ENCODE results near the gene COL24A1. TPM values are rescaled to one million over a fixed set of nuclear protein-coding genes. Genes with fewer than 3 reads are reported as not detected.

COL24A1 gene
- total and polyA plus RNA-seq, 4 donors = 0.33 to 16.7 (median 0.67) TPM

DNA sequence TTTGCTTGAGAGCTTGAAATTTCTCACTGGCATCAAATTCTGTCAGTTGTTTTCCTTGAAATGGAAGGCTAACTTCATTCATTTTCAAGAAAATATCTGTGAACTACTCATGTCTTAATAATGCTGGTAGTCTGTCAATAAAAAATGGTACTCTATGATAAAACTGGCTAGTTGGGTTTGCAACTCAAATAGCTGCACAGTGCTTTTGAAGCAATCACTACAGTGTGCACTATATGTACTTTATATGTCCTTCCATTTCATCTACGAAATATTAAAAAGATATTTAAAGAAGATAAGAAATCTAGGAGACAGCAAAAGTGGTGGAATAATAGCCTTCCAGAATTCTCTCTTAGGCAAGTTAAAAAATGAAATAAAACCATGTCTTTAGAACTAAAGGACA, 408.5 kb downstream of the COL24A1 start:
- WGBS, 2 donors = 0 to 92% methylated on average over 1 of the region's 1 CpG

DNA sequence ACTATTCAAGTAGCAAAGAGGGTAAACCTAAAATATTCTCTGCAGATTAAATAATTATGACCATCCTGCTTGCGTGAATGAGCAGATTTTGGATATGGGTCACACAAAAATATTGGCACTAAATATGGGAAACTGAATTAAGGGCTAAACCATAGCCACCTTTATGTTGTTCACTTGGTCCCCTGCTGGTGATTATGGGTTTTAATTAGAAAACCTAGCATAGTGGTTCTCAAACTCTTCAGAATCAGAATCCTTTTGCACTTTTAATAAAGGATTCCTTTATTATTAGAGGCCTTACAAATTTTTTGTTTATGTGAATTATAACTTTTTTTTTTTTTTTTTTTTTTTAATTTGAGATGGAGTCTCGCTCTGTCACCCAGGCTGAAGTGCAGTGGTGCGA, 409.8 kb downstream of the COL24A1 start:
- no peak for ATAC-seq (ENCODE audit: insufficient read depth, low FRiP score)
- peaks cover 0 to 9% (median 0%) of the 10 kb centered on the region in 5 donors for H3K4me1 ChIP-seq (ENCODE audit: control insufficient read depth in 5 of 5, insufficient read depth in 5 of 5, low read length in 5 of 5)
- no peak overlapping the region for H3K27ac ChIP-seq (ENCODE audit: low read depth in 1 of 2, low read length in 1 of 2)
- H3K9me3 ChIP-seq (ENCODE audit: control insufficient read depth in 4 of 4, insufficient read depth in 3 of 4, low read length in 3 of 4) = no peaks in the 10 kb centered on the region
- H3K36me3 ChIP-seq (ENCODE audit: control insufficient read depth in 4 of 4, insufficient read depth in 4 of 4, low read length in 4 of 4) = peaks cover 0 to 2% (median 0%) of the 10 kb centered on the region in 4 donors
- H3K9ac ChIP-seq (ENCODE audit: insufficient read depth in 1 of 2, low read length in 2 of 2) = no peak overlapping the region
- H3K4me3 ChIP-seq = no peak overlapping the region
- no peaks in the 10 kb centered on the region for H3K27me3 ChIP-seq (ENCODE audit: control insufficient read depth in 3 of 3, insufficient read depth in 3 of 3, low read length in 2 of 3)
- WGBS, 2 donors = 97 to 99% methylated on average over 2 to 3 of the region's 3 CpGs
- DNase-seq = no peak
- TF ChIP-seq, protein P1, sequence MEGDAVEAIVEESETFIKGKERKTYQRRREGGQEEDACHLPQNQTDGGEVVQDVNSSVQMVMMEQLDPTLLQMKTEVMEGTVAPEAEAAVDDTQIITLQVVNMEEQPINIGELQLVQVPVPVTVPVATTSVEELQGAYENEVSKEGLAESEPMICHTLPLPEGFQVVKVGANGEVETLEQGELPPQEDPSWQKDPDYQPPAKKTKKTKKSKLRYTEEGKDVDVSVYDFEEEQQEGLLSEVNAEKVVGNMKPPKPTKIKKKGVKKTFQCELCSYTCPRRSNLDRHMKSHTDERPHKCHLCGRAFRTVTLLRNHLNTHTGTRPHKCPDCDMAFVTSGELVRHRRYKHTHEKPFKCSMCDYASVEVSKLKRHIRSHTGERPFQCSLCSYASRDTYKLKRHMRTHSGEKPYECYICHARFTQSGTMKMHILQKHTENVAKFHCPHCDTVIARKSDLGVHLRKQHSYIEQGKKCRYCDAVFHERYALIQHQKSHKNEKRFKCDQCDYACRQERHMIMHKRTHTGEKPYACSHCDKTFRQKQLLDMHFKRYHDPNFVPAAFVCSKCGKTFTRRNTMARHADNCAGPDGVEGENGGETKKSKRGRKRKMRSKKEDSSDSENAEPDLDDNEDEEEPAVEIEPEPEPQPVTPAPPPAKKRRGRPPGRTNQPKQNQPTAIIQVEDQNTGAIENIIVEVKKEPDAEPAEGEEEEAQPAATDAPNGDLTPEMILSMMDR (IDR thresholded peaks at IDR 0.05; ENCODE audit: control extremely low read depth, extremely low read depth) = no peak

More for the DNA sequence above, 408.5 kb downstream of the COL24A1 start:
- Histone ChIP-seq H3K4me3 (no peak overlapping the region), H3K9ac (ENCODE audit: insufficient read depth in 1 of 2, low read length in 2 of 2) (no peak overlapping the region), H3K27ac (ENCODE audit: low read depth in 1 of 2, low read length in 1 of 2) (no peak overlapping the region), H3K36me3 (ENCODE audit: control insufficient read depth in 4 of 4, insufficient read depth in 4 of 4, low read length in 4 of 4) (no peaks in the 10 kb centered on the region), H3K9me3 (ENCODE audit: control insufficient read depth in 4 of 4, insufficient read depth in 3 of 4, low read length in 3 of 4) (no peaks in the 10 kb centered on the region), H3K4me1 (ENCODE audit: control insufficient read depth in 5 of 5, insufficient read depth in 5 of 5, low read length in 5 of 5) (peaks cover 0 to 9% (median 0%) of the 10 kb centered on the region in 5 donors), H3K27me3 (ENCODE audit: control insufficient read depth in 3 of 3, insufficient read depth in 3 of 3, low read length in 2 of 3) (no peaks in the 10 kb centered on the region)
- TF ChIP-seq, protein P1 (IDR thresholded peaks at IDR 0.05; ENCODE audit: control extremely low read depth, extremely low read depth) = no peak
- ATAC-seq (ENCODE audit: insufficient read depth, low FRiP score) (no peak), DNase-seq (no peak)

DNA sequence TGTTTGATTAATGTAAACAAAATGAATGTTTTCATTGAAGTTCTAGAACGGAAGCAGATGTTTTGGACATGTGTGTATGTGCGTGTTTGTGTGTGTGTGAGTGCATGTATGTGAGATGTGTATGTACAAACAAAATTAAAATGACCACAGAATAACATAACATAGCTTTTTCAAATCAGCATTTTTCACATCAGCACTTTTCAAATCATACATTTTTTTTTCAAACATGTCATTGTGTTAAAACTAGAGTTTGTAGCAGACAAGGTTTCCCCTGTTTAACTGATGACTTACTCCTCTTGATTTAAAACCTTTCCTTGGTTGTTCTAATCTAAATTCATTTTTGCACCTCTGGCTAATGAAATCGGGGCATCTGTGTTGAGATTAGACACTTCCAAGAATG, 412.8 kb downstream of the COL24A1 start:
- H3K27ac ChIP-seq (ENCODE audit: low read depth in 1 of 2, low read length in 1 of 2) = no peak overlapping the region
- DNase-seq = no peak
- no peaks in the 10 kb centered on the region for H3K9me3 ChIP-seq (ENCODE audit: control insufficient read depth in 4 of 4, insufficient read depth in 3 of 4, low read length in 3 of 4)
- H3K9ac ChIP-seq (ENCODE audit: insufficient read depth in 1 of 2, low read length in 2 of 2) = no peak overlapping the region
- H3K4me3 ChIP-seq = no peak overlapping the region
- WGBS, 2 donors = 75 to 87% methylated on average over 3 of the region's 3 CpGs
- H3K4me1 ChIP-seq (ENCODE audit: control insufficient read depth in 5 of 5, insufficient read depth in 5 of 5, low read length in 5 of 5) = peaks cover 0 to 9% (median 0%) of the 10 kb centered on the region in 5 donors
- peaks cover 0 to 4% (median 0%) of the 10 kb centered on the region in 4 donors for H3K36me3 ChIP-seq (ENCODE audit: control insufficient read depth in 4 of 4, insufficient read depth in 4 of 4, low read length in 4 of 4)
- TF ChIP-seq, protein P1 (IDR thresholded peaks at IDR 0.05; ENCODE audit: control extremely low read depth, extremely low read depth) = no peak
- H3K27me3 ChIP-seq (ENCODE audit: control insufficient read depth in 3 of 3, insufficient read depth in 3 of 3, low read length in 2 of 3) = no peaks in the 10 kb centered on the region
- ATAC-seq (ENCODE audit: insufficient read depth, low FRiP score) = no peak

DNA sequence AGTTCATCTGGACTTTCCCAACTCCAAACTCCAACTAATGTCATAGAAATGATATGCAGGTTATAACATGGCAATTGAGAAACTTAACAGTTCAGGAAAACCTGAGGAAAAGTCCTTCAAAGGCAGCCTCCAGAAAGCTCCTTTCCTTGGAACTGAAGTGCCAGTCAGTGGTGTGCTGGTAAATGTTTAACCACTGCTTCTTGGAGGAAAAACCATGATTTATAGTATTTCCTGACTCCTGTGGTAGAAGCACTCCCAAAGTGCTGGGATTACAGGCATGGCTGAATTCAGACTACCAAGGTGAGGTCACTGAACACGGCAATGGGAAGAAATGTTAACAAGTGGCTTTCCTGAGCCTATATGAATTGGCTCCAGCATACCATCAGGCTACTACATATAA, 421.6 kb downstream of the COL24A1 start:
- H3K9ac ChIP-seq (ENCODE audit: insufficient read depth in 1 of 2, low read length in 2 of 2) = no peak overlapping the region
- no peaks in the 10 kb centered on the region for H3K27me3 ChIP-seq (ENCODE audit: control insufficient read depth in 3 of 3, insufficient read depth in 3 of 3, low read length in 2 of 3)
- 65 to 81% methylated on average over 1 of the region's 1 CpG for WGBS, 2 donors
- H3K4me1 ChIP-seq (ENCODE audit: control insufficient read depth in 5 of 5, insufficient read depth in 5 of 5, low read length in 5 of 5) = no peaks in the 10 kb centered on the region
- no peak overlapping the region for H3K27ac ChIP-seq (ENCODE audit: low read depth in 1 of 2, low read length in 1 of 2)
- ATAC-seq (ENCODE audit: insufficient read depth, low FRiP score) (no peak), DNase-seq (peak in 2 of 3 donors; percentile 16 to 51)
- TF ChIP-seq, protein P1 (IDR thresholded peaks at IDR 0.05; ENCODE audit: control extremely low read depth, extremely low read depth) = no peak
- H3K36me3 ChIP-seq (ENCODE audit: control insufficient read depth in 4 of 4, insufficient read depth in 4 of 4, low read length in 4 of 4) = peaks cover 0 to 9% (median 3%) of the 10 kb centered on the region in 4 donors
- H3K4me3 ChIP-seq = no peak overlapping the region
- H3K9me3 ChIP-seq (ENCODE audit: control insufficient read depth in 4 of 4, insufficient read depth in 3 of 4, low read length in 3 of 4) = no peaks in the 10 kb centered on the region

Measured in lung (tissue), 12 donors.